ENCODE results near the gene RUNX2. TPM values are rescaled to one million over a fixed set of nuclear protein-coding genes. Genes with fewer than 3 reads are reported as not detected.

RUNX2 gene
- total RNA-seq, 1 donor from 2014 or later, result 26.1 TPM

- Histone ChIP-seq H3K36me3 (ENCODE audit: insufficient read depth, low read length) (no peaks in the 10 kb centered on the region), H3K4me3 (ENCODE audit: insufficient read depth, low read depth, low read length) (no peak overlapping the region), H3K27me3 (ENCODE audit: insufficient read depth, low read length) (no peaks in the 10 kb centered on the region), H4K20me1 (ENCODE audit: insufficient read depth, low read length) (no peaks in the 10 kb centered on the region), H3K4me1 (ENCODE audit: insufficient read depth, low read length) (peaks cover 33% of the 10 kb centered on the region), H3K79me2 (ENCODE audit: insufficient read depth, low read length) (no peaks in the 10 kb centered on the region), H3K27ac (ENCODE audit: low read depth, low read length) (peak overlapping the region; percentile 92), H2AFZ (ENCODE audit: low read depth, low read length) (no peak overlapping the region), H3K9ac (ENCODE audit: low read length) (peak overlapping the region; percentile 79), H3K9me3 (ENCODE audit: insufficient read depth, low read depth, low read length) (no peaks in the 10 kb centered on the region), H3K4me2 (ENCODE audit: low read length) (peak overlapping the region; percentile 51)
- TF ChIP-seq EZH2 (IDR thresholded peaks at IDR 0.05; ENCODE audit: insufficient read depth, low read length), result no peak
- TF ChIP-seq CTCF (IDR thresholded peaks at IDR 0.05; ENCODE audit: insufficient read depth, low read depth, low read length), result no peak
- Mint-ChIP-seq H3K4me1 (ENCODE audit: low read depth, unreplicated experiment) (peaks cover 40% of the 10 kb centered on the region), H3K27me3 (ENCODE audit: low read depth, unreplicated experiment) (no peaks in the 10 kb centered on the region), H3K27ac (ENCODE audit: unreplicated experiment) (peak overlapping the region; percentile 60), H3K36me3 (ENCODE audit: low read depth, unreplicated experiment) (peaks cover 6% of the 10 kb centered on the region), H3K9me3 (ENCODE audit: unreplicated experiment) (no peaks in the 10 kb centered on the region), H3K4me3 (ENCODE audit: unreplicated experiment) (no peak overlapping the region)
- FAIRE-seq (no peak), DNase-seq (ENCODE audit: low read depth) (peak; percentile 68)
These were observed 262.6 kb downstream of the RUNX2 start for GRCh38 chr6:45590696-45591184.

GRCh38 chr6:45591306-45591705, 263.2 kb downstream of the RUNX2 start:
- H3K4me1 Mint-ChIP-seq (ENCODE audit: low read depth, unreplicated experiment), result peaks cover 44% of the 10 kb centered on the region
- H4K20me1 ChIP-seq (ENCODE audit: insufficient read depth, low read length), result no peaks in the 10 kb centered on the region
- peak overlapping the region; percentile 51 for H3K4me2 ChIP-seq (ENCODE audit: low read length)
- H2AFZ ChIP-seq (ENCODE audit: low read depth, low read length), result no peak overlapping the region
- no peak overlapping the region for H3K4me3 ChIP-seq (ENCODE audit: insufficient read depth, low read depth, low read length)
- no peaks in the 10 kb centered on the region for H3K79me2 ChIP-seq (ENCODE audit: insufficient read depth, low read length)
- no peaks in the 10 kb centered on the region for H3K9me3 ChIP-seq (ENCODE audit: insufficient read depth, low read depth, low read length)
- peak overlapping the region; percentile 92 for H3K27ac ChIP-seq (ENCODE audit: low read depth, low read length)
- H3K27ac Mint-ChIP-seq (ENCODE audit: unreplicated experiment), result peak overlapping the region; percentile 37
- FAIRE-seq (no peak), DNase-seq (ENCODE audit: low read depth) (peak; percentile 45)
- peaks cover 6% of the 10 kb centered on the region for H3K36me3 Mint-ChIP-seq (ENCODE audit: low read depth, unreplicated experiment)
- H3K27me3 ChIP-seq (ENCODE audit: insufficient read depth, low read length), result no peaks in the 10 kb centered on the region
- H3K9ac ChIP-seq (ENCODE audit: low read length), result peak overlapping the region; percentile 79
- H3K4me3 Mint-ChIP-seq (ENCODE audit: unreplicated experiment), result no peak overlapping the region
- no peaks in the 10 kb centered on the region for H3K27me3 Mint-ChIP-seq (ENCODE audit: low read depth, unreplicated experiment)
- no peaks in the 10 kb centered on the region for H3K9me3 Mint-ChIP-seq (ENCODE audit: unreplicated experiment)
- no peaks in the 10 kb centered on the region for H3K36me3 ChIP-seq (ENCODE audit: insufficient read depth, low read length)
- TF ChIP-seq CTCF (IDR thresholded peaks at IDR 0.05; ENCODE audit: insufficient read depth, low read depth, low read length) (no peak), EZH2 (IDR thresholded peaks at IDR 0.05; ENCODE audit: insufficient read depth, low read length) (no peak)
- H3K4me1 ChIP-seq (ENCODE audit: insufficient read depth, low read length), result peaks cover 33% of the 10 kb centered on the region

GRCh38 chr6:45591890-45592289, 263.8 kb downstream of the RUNX2 start:
- Mint-ChIP-seq H3K36me3 (ENCODE audit: low read depth, unreplicated experiment) (peaks cover 3% of the 10 kb centered on the region), H3K4me1 (ENCODE audit: low read depth, unreplicated experiment) (peaks cover 46% of the 10 kb centered on the region), H3K27ac (ENCODE audit: unreplicated experiment) (no peak overlapping the region), H3K27me3 (ENCODE audit: low read depth, unreplicated experiment) (no peaks in the 10 kb centered on the region), H3K4me3 (ENCODE audit: unreplicated experiment) (no peak overlapping the region), H3K9me3 (ENCODE audit: unreplicated experiment) (no peaks in the 10 kb centered on the region)
- Histone ChIP-seq H4K20me1 (ENCODE audit: insufficient read depth, low read length) (no peaks in the 10 kb centered on the region), H3K4me2 (ENCODE audit: low read length) (peak overlapping the region; percentile 11), H3K9ac (ENCODE audit: low read length) (peak overlapping the region; percentile 53), H2AFZ (ENCODE audit: low read depth, low read length) (no peak overlapping the region), H3K4me1 (ENCODE audit: insufficient read depth, low read length) (peaks cover 33% of the 10 kb centered on the region), H3K27ac (ENCODE audit: low read depth, low read length) (peak overlapping the region; percentile 92), H3K36me3 (ENCODE audit: insufficient read depth, low read length) (no peaks in the 10 kb centered on the region), H3K4me3 (ENCODE audit: insufficient read depth, low read depth, low read length) (no peak overlapping the region), H3K9me3 (ENCODE audit: insufficient read depth, low read depth, low read length) (no peaks in the 10 kb centered on the region), H3K27me3 (ENCODE audit: insufficient read depth, low read length) (no peaks in the 10 kb centered on the region), H3K79me2 (ENCODE audit: insufficient read depth, low read length) (no peaks in the 10 kb centered on the region)
- TF ChIP-seq EZH2 (IDR thresholded peaks at IDR 0.05; ENCODE audit: insufficient read depth, low read length), result no peak
- no peak for DNase-seq (ENCODE audit: low read depth)
- no peak for FAIRE-seq
